Upper lobe of left lung (tissue), 6 donors: Measurements from ENCODE around the gene CMPK2. TPM values are rescaled to one million over a fixed set of nuclear protein-coding genes. Genes with fewer than 3 reads are reported as not detected.
A peak's percentile ranks its signal among the peaks of the same experiment; 100 is the strongest.

Experiments used
- ATAC-seq, 2 donors: fragments of 200-7000 bp; cut with Tn5 transposase; one replicate each; pipeline ENCODE4 v1.9.1; 2022; ENCODE audit warnings: mild to moderate bottlenecking in 2 of 2, moderate library complexity in 2 of 2; ENCODE audit not compliant: low FRiP score in 2 of 2
- DNase-seq, 2 donors: peaks; one replicate each; pipeline ENCODE4 v3.0.0-alpha.2; 2019 to 2020
- H3K27ac ChIP-seq, 4 donors: fragments of 200-600 bp; sonication (generic); one replicate each; pipeline ENCODE4 v1.5.1; 2016 to 2019
- H3K27me3 ChIP-seq, 4 donors: fragments of 200-600 bp; sonication (generic); one replicate each; pipeline ENCODE4 v1.5.1; 2017 to 2019
- H3K36me3 ChIP-seq, 4 donors: fragments of 200-600 bp; sonication (generic); one replicate each; pipeline ENCODE4 v1.5.1; 2016 to 2019
- H3K4me1 ChIP-seq, 4 donors: fragments of 200-600 bp; sonication (generic); one replicate each; pipeline ENCODE4 v1.5.1; 2018 to 2019
- H3K4me3 ChIP-seq, 4 donors: fragments of 200-600 bp; sonication (generic); one replicate each; pipeline ENCODE4 v1.5.1; 2017 to 2019; ENCODE audit warnings: mild to moderate bottlenecking in 2 of 4, moderate library complexity in 1 of 4
- H3K9me3 ChIP-seq, 4 donors: fragments of 200-600 bp; sonication (generic); one replicate each; pipeline ENCODE4 v1.5.1; 2018 to 2019
- EP300 ChIP-seq, 4 donors: sonication (generic); formaldehyde crosslinking; IDR thresholded peaks; one replicate each; pipeline ENCODE4 v1.5.1; 2017; ENCODE audit warnings: antibody characterized with exemption in 4 of 4, control low read depth in 2 of 4
- POLR2A ChIP-seq, 4 donors: fragments of 450-650 bp; IDR thresholded peaks; one replicate each; pipeline ENCODE4 v1.5.1; 2016 to 2017; ENCODE audit warnings: antibody characterized with exemption in 4 of 4, mild to moderate bottlenecking in 2 of 4
- POLR2AphosphoS5 ChIP-seq, 2 donors: sonication (generic); formaldehyde crosslinking; IDR thresholded peaks; one replicate each; pipeline ENCODE4 v1.5.1; 2017; ENCODE audit warnings: antibody characterized with exemption in 2 of 2
- WGBS, 2 donors: methylation state at CpG; one replicate each; pipeline ENCODE4 v1.1.5; 2017 to 2018; 5-methylcytosine and 5-hydroxymethylcytosine counted together
- total RNA-seq, 6 donors: library from RNA; depleted of rRNA in 4 of 6; stranded (reverse); fragments of >200 nt in 4 of 6; gene quantifications; one replicate each; pipeline versions ENCODE4 v1.1.0 to v1.2.1, GENCODE V29; 2016 to 2021
- TF ChIP-seq, protein P1 (sequence below), 6 experiments: fragments of 450-650 bp in 4 of 6; fragments of 200-600 bp in 2 of 6; sonication (generic) in 2 of 6; IDR thresholded peaks; one replicate each; pipeline ENCODE4 v1.5.1; 2016 to 2019; ENCODE audit warnings: antibody characterized with exemption in 6 of 6
- donor health status: DM: no; HTN: no; CAD: no; lungs with moderate emphysema.
- donor health status: DM: no; HTN: yes; CAD: no; lungs with severe emphysema.

Gene CMPK2
- total RNA-seq, 6 donors from 2014 or later = 18.0 to 37.2 (median 20.7) TPM

DNA sequence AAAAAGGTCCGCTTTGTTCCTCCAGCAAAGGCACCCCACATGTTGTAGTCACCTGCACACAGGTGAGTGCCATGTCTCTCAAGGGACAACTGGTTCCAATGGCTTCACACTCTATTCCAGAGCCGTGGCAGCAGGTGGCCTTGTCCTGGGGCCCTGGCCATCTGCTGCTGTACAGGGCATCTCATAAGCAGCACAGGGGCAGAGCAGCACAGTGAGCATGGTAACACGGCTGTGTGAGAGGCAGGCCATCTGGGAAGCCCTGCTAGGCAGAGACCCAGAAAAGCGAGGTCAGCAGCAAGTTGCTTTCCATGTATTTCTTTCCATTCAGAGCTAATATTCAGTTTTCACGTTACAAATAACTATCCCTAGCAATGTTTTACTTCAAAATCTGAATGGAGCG is 54.7 kb downstream of the CMPK2 start:
- TF ChIP-seq POLR2A (IDR thresholded peaks at IDR 0.05) (no peak), EP300 (IDR thresholded peaks at IDR 0.05) (no peak), POLR2AphosphoS5 (IDR thresholded peaks at IDR 0.05) (no peak)
- TF ChIP-seq, protein P1, sequence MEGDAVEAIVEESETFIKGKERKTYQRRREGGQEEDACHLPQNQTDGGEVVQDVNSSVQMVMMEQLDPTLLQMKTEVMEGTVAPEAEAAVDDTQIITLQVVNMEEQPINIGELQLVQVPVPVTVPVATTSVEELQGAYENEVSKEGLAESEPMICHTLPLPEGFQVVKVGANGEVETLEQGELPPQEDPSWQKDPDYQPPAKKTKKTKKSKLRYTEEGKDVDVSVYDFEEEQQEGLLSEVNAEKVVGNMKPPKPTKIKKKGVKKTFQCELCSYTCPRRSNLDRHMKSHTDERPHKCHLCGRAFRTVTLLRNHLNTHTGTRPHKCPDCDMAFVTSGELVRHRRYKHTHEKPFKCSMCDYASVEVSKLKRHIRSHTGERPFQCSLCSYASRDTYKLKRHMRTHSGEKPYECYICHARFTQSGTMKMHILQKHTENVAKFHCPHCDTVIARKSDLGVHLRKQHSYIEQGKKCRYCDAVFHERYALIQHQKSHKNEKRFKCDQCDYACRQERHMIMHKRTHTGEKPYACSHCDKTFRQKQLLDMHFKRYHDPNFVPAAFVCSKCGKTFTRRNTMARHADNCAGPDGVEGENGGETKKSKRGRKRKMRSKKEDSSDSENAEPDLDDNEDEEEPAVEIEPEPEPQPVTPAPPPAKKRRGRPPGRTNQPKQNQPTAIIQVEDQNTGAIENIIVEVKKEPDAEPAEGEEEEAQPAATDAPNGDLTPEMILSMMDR (IDR thresholded peaks at IDR 0.05) = no peak
- Histone ChIP-seq H3K36me3 (no peaks in the 10 kb centered on the region), H3K27me3 (no peaks in the 10 kb centered on the region), H3K4me3 (no peak overlapping the region), H3K9me3 (no peaks in the 10 kb centered on the region), H3K4me1 (no peaks in the 10 kb centered on the region), H3K27ac (no peak overlapping the region)
- ATAC-seq (no peak), DNase-seq (peak in 1 of 2 donors; percentile 10)
- 87% methylated on average over 5 to 6 of the region's 6 CpGs for WGBS, 2 donors

DNA sequence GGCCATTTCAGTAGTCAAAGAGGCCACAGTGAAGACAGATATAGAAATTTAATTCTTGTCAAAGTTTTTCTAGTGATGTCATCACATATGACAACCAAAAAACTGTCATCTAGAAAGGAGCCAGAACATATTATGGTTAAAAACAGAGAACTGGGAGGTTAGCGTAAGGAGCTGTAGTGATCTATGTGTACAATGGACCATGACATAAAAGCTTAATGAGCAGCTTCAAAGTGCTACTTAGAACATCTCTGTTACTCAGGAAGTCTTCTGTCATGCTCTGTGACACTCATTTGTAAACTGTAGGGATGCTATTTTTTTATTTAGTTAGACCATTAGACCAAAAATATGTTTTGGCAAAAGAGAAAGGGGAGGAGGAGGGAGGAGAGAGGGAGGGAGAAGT is 57.3 kb downstream of the CMPK2 start:
- no peak for TF ChIP-seq POLR2AphosphoS5 (IDR thresholded peaks at IDR 0.05)
- no peak for TF ChIP-seq EP300 (IDR thresholded peaks at IDR 0.05)
- TF ChIP-seq, protein P1 (IDR thresholded peaks at IDR 0.05) = no peak
- no peak for TF ChIP-seq POLR2A (IDR thresholded peaks at IDR 0.05)
- DNase-seq (no peak), ATAC-seq (no peak)
- 65 to 74% methylated on average over 1 of the region's 1 CpG for WGBS, 2 donors
- no peaks in the 10 kb centered on the region for H3K9me3 ChIP-seq
- H3K4me1 ChIP-seq = no peaks in the 10 kb centered on the region
- H3K27ac ChIP-seq = no peak overlapping the region
- no peak overlapping the region for H3K4me3 ChIP-seq
- no peaks in the 10 kb centered on the region for H3K36me3 ChIP-seq
- H3K27me3 ChIP-seq = no peaks in the 10 kb centered on the region

DNA sequence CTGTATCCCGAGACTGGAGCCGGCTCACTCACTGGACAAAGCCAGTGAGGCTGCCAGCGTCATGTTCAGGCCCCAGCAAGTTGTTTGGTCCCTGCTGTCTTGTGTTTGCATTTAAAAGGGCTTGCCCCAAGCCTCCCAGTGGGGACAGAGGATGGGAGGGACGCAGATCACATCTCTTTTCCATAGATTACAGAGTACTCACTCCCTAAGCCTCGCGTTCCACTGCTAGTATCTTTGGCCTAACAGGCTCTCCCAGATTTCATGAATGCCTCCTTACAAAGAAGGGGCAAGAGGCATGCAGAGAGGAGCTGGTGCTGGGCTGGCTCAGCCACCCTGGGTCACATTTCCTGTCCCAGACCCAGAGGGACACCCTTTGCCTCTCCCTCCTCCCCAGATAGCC is 59.1 kb downstream of the CMPK2 start:
- Histone ChIP-seq H3K9me3 (no peaks in the 10 kb centered on the region), H3K36me3 (no peaks in the 10 kb centered on the region), H3K4me1 (no peaks in the 10 kb centered on the region), H3K27me3 (no peaks in the 10 kb centered on the region), H3K4me3 (no peak overlapping the region), H3K27ac (no peak overlapping the region)
- DNase-seq (no peak), ATAC-seq (no peak)
- TF ChIP-seq, protein P1 (IDR thresholded peaks at IDR 0.05) = no peak
- TF ChIP-seq POLR2A (IDR thresholded peaks at IDR 0.05) = no peak
- no peak for TF ChIP-seq POLR2AphosphoS5 (IDR thresholded peaks at IDR 0.05)
- TF ChIP-seq EP300 (IDR thresholded peaks at IDR 0.05) = no peak
- 60 to 77% methylated on average over 5 to 6 of the region's 6 CpGs for WGBS, 2 donors

DNA sequence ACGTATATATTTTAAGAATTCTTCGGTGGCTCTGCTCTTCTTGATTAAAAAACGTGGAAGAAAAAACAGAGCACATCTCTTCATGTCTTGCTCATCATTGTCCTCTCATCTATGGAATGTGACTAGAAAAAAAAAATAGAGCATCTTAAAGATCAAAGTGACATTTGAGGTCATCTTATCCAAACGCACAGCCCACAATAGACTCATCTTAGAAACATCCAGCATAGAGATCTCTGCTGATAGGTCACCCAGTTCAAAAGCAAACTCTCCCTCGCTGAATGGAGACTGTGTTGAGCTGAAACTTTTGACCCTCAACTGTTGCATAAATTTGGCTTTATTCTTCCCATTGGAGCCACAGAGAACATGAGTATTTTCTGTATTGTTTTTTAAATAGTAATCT is 65.2 kb downstream of the CMPK2 start:
- no peak for ATAC-seq
- 71 to 82% methylated on average over 5 of the region's 5 CpGs for WGBS, 2 donors

More for the DNA sequence above, 65.2 kb downstream of the CMPK2 start:
- Histone ChIP-seq H3K4me3 (no peak overlapping the region), H3K27ac (no peak overlapping the region), H3K4me1 (no peaks in the 10 kb centered on the region), H3K9me3 (no peaks in the 10 kb centered on the region), H3K27me3 (no peaks in the 10 kb centered on the region), H3K36me3 (no peaks in the 10 kb centered on the region)
- TF ChIP-seq, protein P1 (IDR thresholded peaks at IDR 0.05) = no peak
- TF ChIP-seq POLR2A (IDR thresholded peaks at IDR 0.05) (no peak), POLR2AphosphoS5 (IDR thresholded peaks at IDR 0.05) (no peak), EP300 (IDR thresholded peaks at IDR 0.05) (no peak)
- DNase-seq = no peak

Other genes with a start within 250 kb of the CMPK2 start
- 10 to 100 TPM in 5 of 6 donors, 1 to 10 TPM in 1; 8.4 to 20.0 (median 11.0) TPM for gene RSAD2, start 11.9 kb upstream of the CMPK2 start, total RNA-seq
- gene RNF144A, start 51.5 kb upstream of the CMPK2 start, total RNA-seq = 10 to 100 TPM in 5 of 6 donors, 1 to 10 TPM in 1; 9.9 to 20.7 (median 13.4) TPM